HEK293 (cell line): ENCODE measurements around the gene NUDT4.

Experiments used
- CTCF ChIA-PET: fragments of 350-600 bp; formaldehyde crosslinking; extraction: SDS; loops from one replicate; lab custom pipeline; 2021; ENCODE audit warnings: antibody characterized with exemption; lab: Yijun Ruan, JAX
- POLR2A ChIA-PET: fragments of 300-600 bp; formaldehyde crosslinking; extraction: SDS; loops from one replicate; lab custom pipeline; 2020; ENCODE audit warnings: antibody characterized with exemption, inconsistent platforms; lab: Yijun Ruan, JAX
- H3K27ac ChIP-seq: fragments of 200-500 bp; sonication (Bioruptor generic); 2 replicates; pipeline ENCODE4 v1.5.1; 2014; ENCODE audit warnings: low read depth, low read length, control low read depth, inconsistent platforms; ENCODE audit errors: extremely low read depth
- H3K36me3 ChIP-seq, 2 experiments: fragments of 200-500 bp in 1 of 2; sonication (Bioruptor generic) in 1 of 2; 1 replicate in 1 of 2; 2 replicates in 1 of 2; pipeline ENCODE4 v1.5.1; 2014 to 2017; ENCODE audit warnings: inconsistent platforms in 2 of 2, low read length in 2 of 2; ENCODE audit not compliant: control insufficient read depth in 2 of 2, insufficient read depth in 1 of 2
- H3K4me1 ChIP-seq: fragments of 200-500 bp; sonication (Bioruptor generic); 2 replicates; pipeline ENCODE4 v1.5.1; 2014; ENCODE audit warnings: mild to moderate bottlenecking, low read length, inconsistent platforms; ENCODE audit not compliant: control insufficient read depth, insufficient read depth
- H3K4me3 ChIP-seq: 2 replicates; pipeline ENCODE4 v1.5.1; 2011; ENCODE audit warnings: low read depth, mild to moderate bottlenecking, control low read depth, low read length, moderate library complexity
- H3K9me3 ChIP-seq: fragments of 200-500 bp; sonication (Bioruptor generic); 2 replicates; pipeline ENCODE4 v1.5.1; 2014; ENCODE audit warnings: low read depth, low read length, inconsistent platforms; ENCODE audit not compliant: control insufficient read depth, insufficient read depth
- FEZF1 ChIP-seq: fragments of 450-650 bp; formaldehyde crosslinking; IDR thresholded peaks from 2 replicates; pipeline ENCODE4 v1.5.1; 2016; ENCODE audit warnings: missing biosample characterization, missing genetic modification characterization
- KLF7 ChIP-seq: fragments of 450-650 bp; formaldehyde crosslinking; IDR thresholded peaks from 2 replicates; pipeline ENCODE4 v1.5.1; 2016; ENCODE audit warnings: missing biosample characterization, missing genetic modification characterization, borderline replicate concordance
- OVOL3 ChIP-seq: fragments of 450-650 bp; formaldehyde crosslinking; IDR thresholded peaks from 2 replicates; pipeline ENCODE4 v1.5.1; 2016; ENCODE audit warnings: missing biosample characterization, missing genetic modification characterization
- PBX3 ChIP-seq: sonication (generic); formaldehyde crosslinking; IDR thresholded peaks from 2 replicates; pipeline ENCODE4 v1.8.1; 2022; ENCODE audit warnings: mild to moderate bottlenecking, moderate library complexity, missing genetic modification reagents
- PRDM1 ChIP-seq: fragments of 450-650 bp; formaldehyde crosslinking; IDR thresholded peaks from 2 replicates; pipeline ENCODE4; 2016; ENCODE audit warnings: missing biosample characterization, missing genetic modification characterization
- REST ChIP-seq: fragments of 450-650 bp; formaldehyde crosslinking; IDR thresholded peaks from 2 replicates; pipeline ENCODE4 v1.5.1; 2016; ENCODE audit warnings: missing biosample characterization, missing genetic modification characterization
- SCRT1 ChIP-seq: fragments of 450-650 bp; formaldehyde crosslinking; IDR thresholded peaks from 2 replicates; pipeline ENCODE4 v1.5.1; 2016; ENCODE audit warnings: missing biosample characterization, missing genetic modification characterization, borderline replicate concordance
- ZBTB44 ChIP-seq: fragments of 450-650 bp; IDR thresholded peaks from 2 replicates; pipeline ENCODE4 v1.5.1; 2018; ENCODE audit warnings: missing biosample characterization, mild to moderate bottlenecking, missing genetic modification characterization
- ZNF121 ChIP-seq: fragments of 450-650 bp; formaldehyde crosslinking; IDR thresholded peaks from 2 replicates; pipeline ENCODE4 v1.5.1; 2016; ENCODE audit warnings: missing biosample characterization, missing genetic modification characterization
- ZNF132 ChIP-seq: fragments of 450-650 bp; formaldehyde crosslinking; IDR thresholded peaks from 2 replicates; pipeline ENCODE4 v1.5.1; 2017; ENCODE audit warnings: missing biosample characterization, missing genetic modification characterization, borderline replicate concordance
- ZNF335 ChIP-seq: fragments of 450-650 bp; formaldehyde crosslinking; conservative IDR thresholded peaks from 2 replicates; pipeline ENCODE4 v1.5.1; 2016; ENCODE audit warnings: missing biosample characterization, missing genetic modification characterization
- ZNF394 ChIP-seq: fragments of 450-650 bp; formaldehyde crosslinking; IDR thresholded peaks from 2 replicates; pipeline ENCODE4 v1.5.1; 2016; ENCODE audit warnings: missing biosample characterization, missing genetic modification characterization, mild to moderate bottlenecking, moderate library complexity, borderline replicate concordance
- ZNF398 ChIP-seq: fragments of 450-650 bp; formaldehyde crosslinking; IDR thresholded peaks from 2 replicates; pipeline ENCODE4 v1.5.1; 2017; ENCODE audit warnings: missing biosample characterization, missing genetic modification characterization
- ZNF561 ChIP-seq: fragments of 450-650 bp; IDR thresholded peaks from 2 replicates; pipeline ENCODE4 v1.5.1; 2018; ENCODE audit warnings: missing biosample characterization, missing genetic modification characterization, borderline replicate concordance
- ZNF658 ChIP-seq: fragments of 450-650 bp; formaldehyde crosslinking; IDR thresholded peaks from 2 replicates; pipeline ENCODE4; 2016; ENCODE audit warnings: missing biosample characterization, missing genetic modification characterization
- ZNF747 ChIP-seq: fragments of 450-650 bp; formaldehyde crosslinking; IDR thresholded peaks from 2 replicates; pipeline ENCODE4 v1.5.1; 2016; ENCODE audit warnings: missing biosample characterization, missing genetic modification characterization
- ZNF843 ChIP-seq: fragments of 450-650 bp; formaldehyde crosslinking; IDR thresholded peaks from 2 replicates; pipeline ENCODE4 v1.5.1; 2016; ENCODE audit warnings: missing biosample characterization, missing genetic modification characterization
- ZSCAN4 ChIP-seq: fragments of 450-650 bp; formaldehyde crosslinking; IDR thresholded peaks from 2 replicates; pipeline ENCODE4 v1.5.1; 2017; ENCODE audit warnings: missing biosample characterization, missing genetic modification characterization

The NUDT4 gene

GRCh38 chr12:93415723-93416464 lies 38.2 kb downstream of the NUDT4 start:
- H3K27ac ChIP-seq: no peak overlapping the region
- TF ChIP-seq OVOL3 (tag by site-specific recombination) (no peak), ZNF843 (tag by site-specific recombination) (no peak), SCRT1 (no peak), ZNF561 (no peak), ZSCAN4 (tag by site-specific recombination) (no peak), ZNF132 (tag by site-specific recombination) (no peak), ZNF398 (no peak), ZNF747 (tag by site-specific recombination) (no peak), KLF7 (tag by site-specific recombination) (no peak), FEZF1 (tag by site-specific recombination) (no peak), ZNF394 (tag by site-specific recombination) (no peak), ZNF335 (tag by site-specific recombination) (no peak), ZNF658 (tag by site-specific recombination) (no peak), PRDM1 (tag by site-specific recombination) (no peak), ZBTB44 (no peak), REST (tag by site-specific recombination) (no peak)
- POLR2A ChIA-PET: no interaction called here

GRCh38 chr12:93417967-93418480 lies 40.3 kb downstream of the NUDT4 start:
- CTCF ChIA-PET: interaction anchor here (0.6 to 4.6 kb wide), 5 partner anchors 12 to 588 kb away, joined by 3 to 41 read pairs (median 5); partner anchors contain the start of gene MRPL42
- TF ChIP-seq PBX3 (CRISPR knock-in tag) (no peak), ZNF121 (tag by site-specific recombination) (peak; percentile 93)
- Histone ChIP-seq H3K9me3 (no peaks in the 10 kb centered on the region), H3K36me3 (no peaks in the 10 kb centered on the region), H3K27ac (no peak overlapping the region), H3K4me3 (no peak overlapping the region), H3K4me1 (peaks cover 12% of the 10 kb centered on the region; the same call in 1 of the 2 replicates)
- POLR2A ChIA-PET: no interaction called here

More at GRCh38 chr12:93415723-93416464, 38.2 kb downstream of the NUDT4 start:
- no peaks in the 10 kb centered on the region for H3K9me3 ChIP-seq
- CTCF ChIA-PET: interaction anchor here (1.3 to 2.3 kb wide), 2 partner anchors 429 to 687 kb away, joined by 3 to 7 read pairs; no protein-coding TSS in a partner anchor
- H3K4me1 ChIP-seq: peaks cover 4% of the 10 kb centered on the region; the same call in 1 of the 2 replicates
- no peak overlapping the region for H3K4me3 ChIP-seq
- H3K36me3 ChIP-seq: peaks cover 0 to 3% of the 10 kb centered on the region in 2 experiments; a peak in 1 of 3 replicates
